Thyroid gland (tissue), 4 donors: ENCODE results near the gene COX7A1.

Experiments used
- POLR2A ChIP-seq, 2 donors: fragments of 450-650 bp; IDR thresholded peaks; one replicate each; pipeline ENCODE4 v1.6.1; 2017; ENCODE audit warnings: antibody characterized with exemption in 2 of 2, mild to moderate bottlenecking in 2 of 2, moderate library complexity in 1 of 2
- TF ChIP-seq, protein P1 (sequence below), 6 experiments: fragments of 200-600 bp in 3 of 6; fragments of 450-650 bp in 3 of 6; sonication (generic) in 3 of 6; IDR thresholded peaks; one replicate each; pipeline ENCODE4 v1.5.1; 2016 to 2019; ENCODE audit warnings: antibody characterized with exemption in 6 of 6, mild to moderate bottlenecking in 2 of 6, inconsistent platforms in 1 of 6, moderate library complexity in 1 of 6

DNA sequence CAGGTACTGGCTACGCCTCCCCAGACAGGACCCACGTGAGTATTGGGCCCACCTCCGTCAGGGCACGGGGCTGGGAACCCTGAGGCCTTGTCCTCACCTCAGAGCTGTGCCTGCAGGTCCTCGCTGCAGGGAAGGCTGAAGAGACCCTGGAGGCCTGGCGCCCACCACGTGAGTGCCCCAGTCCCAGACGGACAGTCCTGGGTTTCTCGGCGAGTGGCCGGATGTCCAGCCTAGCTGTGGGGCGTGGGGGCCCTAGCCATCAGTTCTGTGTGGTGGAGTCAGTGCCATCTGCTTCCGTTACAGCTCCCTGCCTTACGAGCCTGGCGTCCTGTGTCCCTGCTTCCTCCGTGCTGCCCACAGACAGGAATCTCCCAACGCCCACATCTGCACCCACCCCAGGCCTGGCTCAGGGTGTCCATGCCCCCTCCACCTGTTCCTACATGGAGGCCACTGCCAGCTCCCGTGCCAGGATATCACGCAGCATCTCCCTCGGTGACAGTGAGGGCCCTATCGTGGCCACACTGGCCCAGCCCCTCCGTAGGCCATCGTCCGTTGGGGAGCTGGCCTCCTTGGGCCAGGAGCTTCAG, 49.1 kb downstream of the COX7A1 start:
- TF ChIP-seq, protein P1, sequence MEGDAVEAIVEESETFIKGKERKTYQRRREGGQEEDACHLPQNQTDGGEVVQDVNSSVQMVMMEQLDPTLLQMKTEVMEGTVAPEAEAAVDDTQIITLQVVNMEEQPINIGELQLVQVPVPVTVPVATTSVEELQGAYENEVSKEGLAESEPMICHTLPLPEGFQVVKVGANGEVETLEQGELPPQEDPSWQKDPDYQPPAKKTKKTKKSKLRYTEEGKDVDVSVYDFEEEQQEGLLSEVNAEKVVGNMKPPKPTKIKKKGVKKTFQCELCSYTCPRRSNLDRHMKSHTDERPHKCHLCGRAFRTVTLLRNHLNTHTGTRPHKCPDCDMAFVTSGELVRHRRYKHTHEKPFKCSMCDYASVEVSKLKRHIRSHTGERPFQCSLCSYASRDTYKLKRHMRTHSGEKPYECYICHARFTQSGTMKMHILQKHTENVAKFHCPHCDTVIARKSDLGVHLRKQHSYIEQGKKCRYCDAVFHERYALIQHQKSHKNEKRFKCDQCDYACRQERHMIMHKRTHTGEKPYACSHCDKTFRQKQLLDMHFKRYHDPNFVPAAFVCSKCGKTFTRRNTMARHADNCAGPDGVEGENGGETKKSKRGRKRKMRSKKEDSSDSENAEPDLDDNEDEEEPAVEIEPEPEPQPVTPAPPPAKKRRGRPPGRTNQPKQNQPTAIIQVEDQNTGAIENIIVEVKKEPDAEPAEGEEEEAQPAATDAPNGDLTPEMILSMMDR (IDR thresholded peaks at IDR 0.05), result no peak
- no peak for TF ChIP-seq POLR2A (IDR thresholded peaks at IDR 0.05)
